Kidney epithelial cell (primary cell): Measurements from ENCODE around the gene KRTAP16-1. TPM values are rescaled to one million over a fixed set of nuclear protein-coding genes. Genes with fewer than 3 reads are reported as not detected.

Source experiments
- DNase-seq: peaks from one replicate; pipeline ENCODE4 v3.0.0-alpha.2; 2010; ENCODE audit warnings: low read depth
- H3K27me3 ChIP-seq: 2 replicates; pipeline ENCODE4 v1.6.0; 2011; ENCODE audit warnings: low read length; ENCODE audit not compliant: control insufficient read depth, insufficient read depth
- H3K36me3 ChIP-seq: 2 replicates; pipeline ENCODE4 v1.5.1; 2011; ENCODE audit warnings: low read length; ENCODE audit not compliant: control insufficient read depth, insufficient read depth
- H3K4me3 ChIP-seq: 2 replicates; pipeline ENCODE4 v1.5.1; 2011; ENCODE audit warnings: low read depth, mild to moderate bottlenecking, control low read depth, low read length
- total RNA-seq: library from RNA; depleted of rRNA; stranded (reverse); fragments of >200 nt; gene quantifications from 2 replicates; pipeline ENCODE4 v1.2.3, GENCODE V29; 2015
- TF ChIP-seq, protein P1 (sequence below): IDR thresholded peaks from 2 replicates; pipeline ENCODE4 v1.5.1; 2011; ENCODE audit warnings: mild to moderate bottlenecking, moderate library complexity, low read length, control low read depth, inconsistent platforms; ENCODE audit not compliant: insufficient read depth, poor library complexity, severe bottlenecking

Gene KRTAP16-1
- total RNA-seq, 1 donor from 2014 or later: not detected

GRCh38 chr17:41258406-41258805 is 50.7 kb downstream of the KRTAP16-1 start:
- Histone ChIP-seq H3K4me3 (no peak overlapping the region), H3K36me3 (no peaks in the 10 kb centered on the region), H3K27me3 (no peaks in the 10 kb centered on the region)
- TF ChIP-seq, protein P1, sequence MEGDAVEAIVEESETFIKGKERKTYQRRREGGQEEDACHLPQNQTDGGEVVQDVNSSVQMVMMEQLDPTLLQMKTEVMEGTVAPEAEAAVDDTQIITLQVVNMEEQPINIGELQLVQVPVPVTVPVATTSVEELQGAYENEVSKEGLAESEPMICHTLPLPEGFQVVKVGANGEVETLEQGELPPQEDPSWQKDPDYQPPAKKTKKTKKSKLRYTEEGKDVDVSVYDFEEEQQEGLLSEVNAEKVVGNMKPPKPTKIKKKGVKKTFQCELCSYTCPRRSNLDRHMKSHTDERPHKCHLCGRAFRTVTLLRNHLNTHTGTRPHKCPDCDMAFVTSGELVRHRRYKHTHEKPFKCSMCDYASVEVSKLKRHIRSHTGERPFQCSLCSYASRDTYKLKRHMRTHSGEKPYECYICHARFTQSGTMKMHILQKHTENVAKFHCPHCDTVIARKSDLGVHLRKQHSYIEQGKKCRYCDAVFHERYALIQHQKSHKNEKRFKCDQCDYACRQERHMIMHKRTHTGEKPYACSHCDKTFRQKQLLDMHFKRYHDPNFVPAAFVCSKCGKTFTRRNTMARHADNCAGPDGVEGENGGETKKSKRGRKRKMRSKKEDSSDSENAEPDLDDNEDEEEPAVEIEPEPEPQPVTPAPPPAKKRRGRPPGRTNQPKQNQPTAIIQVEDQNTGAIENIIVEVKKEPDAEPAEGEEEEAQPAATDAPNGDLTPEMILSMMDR: no peak
- DNase-seq: no peak

Other genes starting within 250 kb of the KRTAP16-1 start
- 4.3 and 5.2 TPM in 2 replicates for gene KRTAP2-3, start 249.2 kb downstream of the KRTAP16-1 start, total RNA-seq
- gene KRTAP2-4, start 243.4 kb downstream of the KRTAP16-1 start, total RNA-seq: not detected in 2 replicates
- gene KRTAP4-7, start 225.2 kb downstream of the KRTAP16-1 start, total RNA-seq: not detected in 2 replicates
- not detected in 2 replicates for gene KRTAP4-8, start 211.2 kb downstream of the KRTAP16-1 start, total RNA-seq
- gene KRTAP4-16, start 207.1 kb downstream of the KRTAP16-1 start, total RNA-seq: not detected in 2 replicates
- not detected in 2 replicates for gene KRTAP4-9, start 203.9 kb downstream of the KRTAP16-1 start, total RNA-seq
- gene KRTAP4-11, start 190.9 kb downstream of the KRTAP16-1 start, total RNA-seq: not detected in 2 replicates
- not detected in 2 replicates for gene KRTAP4-12, start 185.1 kb downstream of the KRTAP16-1 start, total RNA-seq
- not detected in 2 replicates for gene KRTAP4-6, start 168.8 kb downstream of the KRTAP16-1 start, total RNA-seq
- not detected in 2 replicates for gene KRTAP4-5, start 159.5 kb downstream of the KRTAP16-1 start, total RNA-seq
- not detected in 2 replicates for gene KRTAP4-4, start 148.6 kb downstream of the KRTAP16-1 start, total RNA-seq
- gene KRTAP4-3, start 141.1 kb downstream of the KRTAP16-1 start, total RNA-seq: not detected in 2 replicates
- gene KRTAP4-2, start 131.1 kb downstream of the KRTAP16-1 start, total RNA-seq: not detected in 2 replicates
- not detected in 2 replicates for gene KRTAP4-1, start 124.4 kb downstream of the KRTAP16-1 start, total RNA-seq
- gene KRTAP9-1, start 119.4 kb downstream of the KRTAP16-1 start, total RNA-seq: not detected in 2 replicates
- gene KRTAP9-2, start 82.7 kb downstream of the KRTAP16-1 start, total RNA-seq: not detected in 2 replicates
- gene KRTAP9-3, start 76.9 kb downstream of the KRTAP16-1 start, total RNA-seq: not detected in 2 replicates
- not detected in 2 replicates for gene KRTAP9-8, start 71.3 kb downstream of the KRTAP16-1 start, total RNA-seq
- not detected in 2 replicates for gene KRTAP9-4, start 59.6 kb downstream of the KRTAP16-1 start, total RNA-seq
- gene KRTAP9-9, start 53.9 kb downstream of the KRTAP16-1 start, total RNA-seq: not detected in 2 replicates
- not detected in 2 replicates for gene KRTAP9-6, start 43.9 kb downstream of the KRTAP16-1 start, total RNA-seq
- gene KRTAP9-7, start 33.6 kb downstream of the KRTAP16-1 start, total RNA-seq: not detected in 2 replicates
- gene KRTAP29-1, start 6.5 kb downstream of the KRTAP16-1 start, total RNA-seq: not detected in 2 replicates
- gene KRTAP17-1, start 6.4 kb upstream of the KRTAP16-1 start, total RNA-seq: not detected in 2 replicates
- not detected in 2 replicates for gene KRT33A, start 41.5 kb upstream of the KRTAP16-1 start, total RNA-seq
- gene KRT33B, start 60.5 kb upstream of the KRTAP16-1 start, total RNA-seq: 0.17 TPM in 1 of 2 replicates, not detected in the other
- 2.5 and 5.5 TPM in 2 replicates for gene KRT34, start 73.0 kb upstream of the KRTAP16-1 start, total RNA-seq
- gene KRT31, start 88.3 kb upstream of the KRTAP16-1 start, total RNA-seq: not detected in 2 replicates
- not detected in 2 replicates for gene KRT37, start 115.3 kb upstream of the KRTAP16-1 start, total RNA-seq
- gene KRT38, start 131.7 kb upstream of the KRTAP16-1 start, total RNA-seq: not detected in 2 replicates
- not detected in 2 replicates for gene KRT32, start 158.1 kb upstream of the KRTAP16-1 start, total RNA-seq
- not detected in 2 replicates for gene KRT35, start 171.8 kb upstream of the KRTAP16-1 start, total RNA-seq
- not detected in 2 replicates for gene KRT36, start 180.6 kb upstream of the KRTAP16-1 start, total RNA-seq
- gene KRT13, start 196.3 kb upstream of the KRTAP16-1 start, total RNA-seq: 0.96 TPM in 1 of 2 replicates, not detected in the other
- gene KRT15, start 209.6 kb upstream of the KRTAP16-1 start, total RNA-seq: 1.3 and 1.6 TPM in 2 replicates
- 851 and 925 TPM in 2 replicates for gene KRT19, start 219.0 kb upstream of the KRTAP16-1 start, total RNA-seq